ENCODE measurements around the gene ITGB3. TPM values are rescaled to one million over a fixed set of nuclear protein-coding genes. Genes with fewer than 3 reads are reported as not detected.

The ITGB3 gene
- total RNA-seq, 1 experiment from 2014 or later, result 0.48 TPM

GRCh38 chr17:47243737-47244598 is 9.7 kb upstream of the ITGB3 start:
- Histone ChIP-seq H3K27me3 (replicated peaks; ENCODE audit: control insufficient read depth, insufficient read depth, low read length) (0 out of 2 replicates have a peak, but pooled peaks cover 2% of the 10 kb centered on the region), H3K9me3 (no peaks in the 10 kb centered on the region), H3K4me3 (ENCODE audit: low read depth, low read length) (no peak overlapping the region), H3K4me1 (no peaks in the 10 kb centered on the region), H3K36me3 (ENCODE audit: control insufficient read depth, insufficient read depth, low read length) (no peaks in the 10 kb centered on the region)
- H3K4me1 Mint-ChIP-seq (ENCODE audit: low read depth, unreplicated experiment), result no peaks in the 10 kb centered on the region
- ChIA-PET CTCF (no interaction called here), POLR2A (interaction anchor here (0.5 kb wide), 1 partner anchor 80 kb away, joined by 3 read pairs; no protein-coding TSS in a partner anchor)
- H3K9me3 Mint-ChIP-seq (ENCODE audit: unreplicated experiment), result no peaks in the 10 kb centered on the region
- H3K27me3 Mint-ChIP-seq (ENCODE audit: insufficient read depth, unreplicated experiment), result peaks cover 4% of the 10 kb centered on the region
- H3K36me3 Mint-ChIP-seq (ENCODE audit: insufficient read depth, unreplicated experiment), result no peaks in the 10 kb centered on the region
- no peak for TF ChIP-seq CTCF (IDR thresholded peaks at IDR 0.05; ENCODE audit: insufficient read depth in 1 of 2, low read depth in 1 of 2, low read length in 1 of 2, severe bottlenecking in 1 of 2, unreplicated experiment in 1 of 2)
- H3K27ac Mint-ChIP-seq (ENCODE audit: unreplicated experiment), result no peak overlapping the region
- BruUV-seq (replicated peaks), result no TSS peak
- intact Hi-C loops (cut with micrococcal nuclease; ENCODE audit: unreplicated experiment), result no loop called here
- H3K4me3 Mint-ChIP-seq (ENCODE audit: unreplicated experiment), result no peak overlapping the region
- no peak for DNase-seq

GRCh38 chr17:47244697-47245096 is 8.9 kb upstream of the ITGB3 start:
- no peak overlapping the region for H3K27ac Mint-ChIP-seq (ENCODE audit: unreplicated experiment)
- no peak for DNase-seq
- POLR2A ChIA-PET, result no interaction called here
- no peaks in the 10 kb centered on the region for H3K36me3 Mint-ChIP-seq (ENCODE audit: insufficient read depth, unreplicated experiment)
- Histone ChIP-seq H3K27me3 (replicated peaks; ENCODE audit: control insufficient read depth, insufficient read depth, low read length) (0 out of 2 replicates have a peak, but pooled peaks cover 2% of the 10 kb centered on the region), H3K36me3 (ENCODE audit: control insufficient read depth, insufficient read depth, low read length) (no peaks in the 10 kb centered on the region), H3K4me3 (ENCODE audit: low read depth, low read length) (no peak overlapping the region), H3K9me3 (no peaks in the 10 kb centered on the region), H3K4me1 (no peaks in the 10 kb centered on the region)
- CTCF ChIA-PET, result no interaction called here
- no peak overlapping the region for H3K4me3 Mint-ChIP-seq (ENCODE audit: unreplicated experiment)
- intact Hi-C loops (cut with micrococcal nuclease; ENCODE audit: unreplicated experiment), result no loop called here
- H3K27me3 Mint-ChIP-seq (ENCODE audit: insufficient read depth, unreplicated experiment), result peaks cover 4% of the 10 kb centered on the region
- BruUV-seq (replicated peaks), result no TSS peak
- no peaks in the 10 kb centered on the region for H3K4me1 Mint-ChIP-seq (ENCODE audit: low read depth, unreplicated experiment)
- H3K9me3 Mint-ChIP-seq (ENCODE audit: unreplicated experiment), result no peaks in the 10 kb centered on the region
- no peak for TF ChIP-seq CTCF (IDR thresholded peaks at IDR 0.05; ENCODE audit: insufficient read depth in 1 of 2, low read depth in 1 of 2, low read length in 1 of 2, severe bottlenecking in 1 of 2, unreplicated experiment in 1 of 2)

- POLR2A ChIA-PET, result no interaction called here
- intact Hi-C loops (cut with micrococcal nuclease; ENCODE audit: unreplicated experiment), result no loop called here
- BruUV-seq (replicated peaks), result no TSS peak
- DNase-seq, result no peak
- H3K4me3 Mint-ChIP-seq (ENCODE audit: unreplicated experiment), result no peak overlapping the region
- H3K4me1 Mint-ChIP-seq (ENCODE audit: low read depth, unreplicated experiment), result no peaks in the 10 kb centered on the region
- H3K27me3 Mint-ChIP-seq (ENCODE audit: insufficient read depth, unreplicated experiment), result peaks cover 4% of the 10 kb centered on the region
- Histone ChIP-seq H3K4me1 (peaks cover 2% of the 10 kb centered on the region), H3K36me3 (ENCODE audit: control insufficient read depth, insufficient read depth, low read length) (no peaks in the 10 kb centered on the region), H3K27me3 (replicated peaks; ENCODE audit: control insufficient read depth, insufficient read depth, low read length) (0 out of 2 replicates have a peak, but pooled peaks cover 2% of the 10 kb centered on the region), H3K9me3 (no peaks in the 10 kb centered on the region), H3K4me3 (ENCODE audit: low read depth, low read length) (no peak overlapping the region)
- no peaks in the 10 kb centered on the region for H3K9me3 Mint-ChIP-seq (ENCODE audit: unreplicated experiment)
- no peaks in the 10 kb centered on the region for H3K36me3 Mint-ChIP-seq (ENCODE audit: insufficient read depth, unreplicated experiment)
- no peak overlapping the region for H3K27ac Mint-ChIP-seq (ENCODE audit: unreplicated experiment)
- TF ChIP-seq CTCF (IDR thresholded peaks at IDR 0.05; ENCODE audit: insufficient read depth in 1 of 2, low read depth in 1 of 2, low read length in 1 of 2, severe bottlenecking in 1 of 2, unreplicated experiment in 1 of 2), result no peak
- CTCF ChIA-PET, result no interaction called here
These were observed 7.5 kb upstream of the ITGB3 start for GRCh38 chr17:47246120-47246519.
